Omental fat pad (tissue), 4 donors: ENCODE measurements around the gene ERFL. TPM values are rescaled to one million over a fixed set of nuclear protein-coding genes. Genes with fewer than 3 reads are reported as not detected.
"Not testable (repeated sequence)": the region's sequence is repeated elsewhere in the genome, so short reads cannot be mapped to it uniquely, and the experiment has no call there.

ENCODE experiments used
- ATAC-seq: fragments of 150-250 bp; one replicate; pipeline ENCODE4 v1.9.1; 2016; ENCODE audit warnings: mild to moderate bottlenecking, moderate library complexity; ENCODE audit not compliant: low FRiP score
- DNase-seq: peaks from one replicate; pipeline ENCODE4 v3.0.0-alpha.2; 2019; ENCODE audit warnings: low spot score
- CTCF ChIP-seq, 3 donors: fragments of 450-650 bp; IDR thresholded peaks; one replicate each; pipeline ENCODE4 v1.5.1; 2016 to 2017; ENCODE audit warnings: antibody characterized with exemption in 3 of 3, mild to moderate bottlenecking in 3 of 3, moderate library complexity in 2 of 3
- total RNA-seq, 4 donors: library from RNA; depleted of rRNA; stranded (reverse); fragments of >200 nt; gene quantifications; one replicate each; pipeline ENCODE4 v1.1.0, GENCODE V29; 2016

The ERFL gene
- total RNA-seq, 4 donors from 2014 or later, result 0.25 TPM; not detected in 3

- ATAC-seq (no peak), DNase-seq (no peak)
- no peak for TF ChIP-seq CTCF (IDR thresholded peaks at IDR 0.05)
Observed at GRCh38 chr19:41879080-41879479, 49.2 kb downstream of the ERFL start.

GRCh38 chr19:41877916-41878905 is 50.0 kb downstream of the ERFL start:
- no peak for DNase-seq
- ATAC-seq, result no peak

DNA sequence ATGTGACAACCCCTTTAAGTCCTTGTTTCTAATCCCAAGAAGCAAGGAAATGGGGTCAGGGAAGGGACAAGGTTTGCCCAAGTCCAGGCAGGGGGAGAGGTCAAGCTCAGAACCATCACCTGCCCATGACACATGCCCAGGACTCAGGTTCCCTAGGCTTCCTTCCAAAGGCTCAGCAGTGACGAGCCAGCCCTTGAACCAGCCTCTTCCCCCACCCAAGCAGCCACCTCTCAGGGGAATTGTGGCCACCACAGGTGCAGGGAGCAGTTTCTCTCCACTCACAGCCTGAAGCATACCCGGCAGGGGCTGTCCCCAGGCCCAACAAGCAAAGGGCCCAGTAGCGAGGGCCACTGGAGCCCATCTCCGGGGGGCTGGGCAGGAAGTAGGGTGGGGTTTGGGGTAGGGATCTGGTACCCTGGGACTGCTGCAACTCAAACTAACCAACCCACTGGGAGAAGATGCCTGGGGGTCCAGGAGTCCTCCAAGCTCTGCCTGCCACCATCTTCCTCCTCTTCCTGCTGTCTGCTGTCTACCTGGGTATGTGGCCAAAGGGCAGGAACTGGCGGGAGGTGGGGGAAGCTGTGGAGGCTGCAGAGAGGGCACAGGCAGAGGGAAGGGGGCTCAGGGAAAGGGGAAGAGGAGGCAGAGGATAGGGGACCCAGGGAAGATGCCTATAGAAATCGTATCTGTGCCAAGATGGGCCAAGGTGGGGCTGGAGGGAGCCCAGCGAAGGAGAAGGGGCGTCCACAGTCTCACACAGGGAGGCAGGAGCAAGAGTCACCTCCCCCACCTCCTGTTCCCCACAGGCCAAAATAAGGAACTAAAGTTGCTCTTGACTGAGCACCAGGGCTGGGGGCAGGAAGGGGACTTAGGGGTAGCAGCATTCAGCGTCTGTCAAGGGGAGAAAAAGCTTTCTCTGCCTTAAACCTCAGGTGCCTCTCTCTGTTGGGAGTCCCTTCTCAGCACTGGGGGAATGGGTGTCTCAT is 51.1 kb downstream of the ERFL start, which contains the start of gene CD79A:
TSS of gene CD79A (plus strand) at position 433 of the 986 bp plus-strand sequence. CDS start at position 459, 26 bp downstream.
- no peak for TF ChIP-seq CTCF (IDR thresholded peaks at IDR 0.05)
- no peak for DNase-seq
- ATAC-seq, result no peak

More at GRCh38 chr19:41877916-41878905, 50.0 kb downstream of the ERFL start:
- TF ChIP-seq CTCF (IDR thresholded peaks at IDR 0.05), result no peak

DNA sequence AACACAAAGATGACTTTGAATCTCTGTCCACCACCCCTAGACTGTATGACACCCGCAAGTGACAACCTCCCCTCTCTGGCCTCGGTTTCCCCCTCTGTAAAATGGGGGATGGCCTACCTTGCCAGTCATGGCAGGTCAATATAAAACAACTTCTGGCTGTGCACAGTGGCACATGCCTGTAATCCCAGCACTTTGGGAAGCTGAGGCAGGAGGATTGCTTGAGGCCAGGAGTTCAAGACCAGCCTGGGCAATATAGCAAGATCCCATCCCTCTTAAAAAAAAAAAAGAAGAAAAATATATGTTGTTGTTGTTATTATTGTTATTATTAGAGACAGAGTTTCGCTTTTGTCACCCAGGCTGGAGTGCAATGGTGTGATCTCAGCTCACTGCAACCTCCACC is 52.3 kb downstream of the ERFL start:
- DNase-seq, ATAC-seq: not testable (repeated sequence)

- no peak for DNase-seq
- no peak for ATAC-seq
- TF ChIP-seq CTCF (IDR thresholded peaks at IDR 0.05), result no peak
Observed at GRCh38 chr19:41872775-41873647, 55.2 kb downstream of the ERFL start.

- DNase-seq (no peak), ATAC-seq (no peak)
- no peak for TF ChIP-seq CTCF (IDR thresholded peaks at IDR 0.05)
Observed at GRCh38 chr19:41872384-41872774, 55.9 kb downstream of the ERFL start.
